Omental fat pad (tissue), 4 donors: ENCODE results near the gene PLA2G12B. TPM values are rescaled to one million over a fixed set of nuclear protein-coding genes. Genes with fewer than 3 reads are reported as not detected.

Experiments used
- ATAC-seq: fragments of 150-250 bp; one replicate; pipeline ENCODE4 v1.9.1; 2016; ENCODE audit warnings: mild to moderate bottlenecking, moderate library complexity; ENCODE audit not compliant: low FRiP score
- DNase-seq: peaks from one replicate; pipeline ENCODE4 v3.0.0-alpha.2; 2019; ENCODE audit warnings: low spot score
- total RNA-seq, 4 donors: library from RNA; depleted of rRNA; stranded (reverse); fragments of >200 nt; gene quantifications; one replicate each; pipeline ENCODE4 v1.1.0, GENCODE V29; 2016
- TF ChIP-seq, protein P1 (sequence below), 3 donors: fragments of 450-650 bp; IDR thresholded peaks; one replicate each; pipeline ENCODE4 v1.5.1; 2016 to 2017; ENCODE audit warnings: antibody characterized with exemption in 3 of 3, mild to moderate bottlenecking in 3 of 3, moderate library complexity in 2 of 3

The PLA2G12B gene
- total RNA-seq, 4 donors from 2014 or later: not detected

DNA sequence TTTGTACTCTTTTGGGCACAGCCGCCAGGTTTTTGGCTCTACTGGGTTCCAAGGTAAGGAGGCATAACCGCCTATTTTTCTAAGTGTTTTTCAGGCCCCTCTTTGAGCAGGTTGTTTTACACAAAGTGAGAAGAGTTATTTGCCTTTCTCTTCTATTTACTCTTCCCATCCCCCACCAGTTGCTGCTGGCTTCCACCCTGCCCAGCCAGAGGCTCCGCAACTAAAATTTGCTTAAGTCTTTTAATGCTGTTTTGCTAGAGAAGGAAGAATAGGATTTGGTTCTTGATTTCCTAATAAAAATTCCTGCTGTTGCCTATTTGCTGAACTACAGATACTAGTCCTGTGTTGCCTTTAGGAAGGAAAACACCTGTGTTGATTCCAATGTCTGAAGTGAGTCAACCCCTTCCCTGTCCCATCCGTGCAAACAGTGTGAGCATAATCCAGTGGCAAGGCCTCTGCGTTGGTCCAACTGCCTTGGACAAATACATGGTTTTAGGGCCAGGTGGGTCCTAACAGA is 1.9 kb downstream of the PLA2G12B start:
- DNase-seq (no peak), ATAC-seq (no peak)
- TF ChIP-seq, protein P1, sequence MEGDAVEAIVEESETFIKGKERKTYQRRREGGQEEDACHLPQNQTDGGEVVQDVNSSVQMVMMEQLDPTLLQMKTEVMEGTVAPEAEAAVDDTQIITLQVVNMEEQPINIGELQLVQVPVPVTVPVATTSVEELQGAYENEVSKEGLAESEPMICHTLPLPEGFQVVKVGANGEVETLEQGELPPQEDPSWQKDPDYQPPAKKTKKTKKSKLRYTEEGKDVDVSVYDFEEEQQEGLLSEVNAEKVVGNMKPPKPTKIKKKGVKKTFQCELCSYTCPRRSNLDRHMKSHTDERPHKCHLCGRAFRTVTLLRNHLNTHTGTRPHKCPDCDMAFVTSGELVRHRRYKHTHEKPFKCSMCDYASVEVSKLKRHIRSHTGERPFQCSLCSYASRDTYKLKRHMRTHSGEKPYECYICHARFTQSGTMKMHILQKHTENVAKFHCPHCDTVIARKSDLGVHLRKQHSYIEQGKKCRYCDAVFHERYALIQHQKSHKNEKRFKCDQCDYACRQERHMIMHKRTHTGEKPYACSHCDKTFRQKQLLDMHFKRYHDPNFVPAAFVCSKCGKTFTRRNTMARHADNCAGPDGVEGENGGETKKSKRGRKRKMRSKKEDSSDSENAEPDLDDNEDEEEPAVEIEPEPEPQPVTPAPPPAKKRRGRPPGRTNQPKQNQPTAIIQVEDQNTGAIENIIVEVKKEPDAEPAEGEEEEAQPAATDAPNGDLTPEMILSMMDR (IDR thresholded peaks at IDR 0.05): no peak

GRCh38 chr10:72952189-72952588 is 2.4 kb downstream of the PLA2G12B start:
- TF ChIP-seq, protein P1 (IDR thresholded peaks at IDR 0.05): no peak
- no peak for ATAC-seq

GRCh38 chr10:72951760-72952159 is 2.8 kb downstream of the PLA2G12B start:
- ATAC-seq (no peak), DNase-seq (no peak)
- TF ChIP-seq, protein P1 (IDR thresholded peaks at IDR 0.05): no peak

More at GRCh38 chr10:72952189-72952588, 2.4 kb downstream of the PLA2G12B start:
- no peak for DNase-seq

GRCh38 chr10:72948762-72949161 is 5.8 kb downstream of the PLA2G12B start:
- TF ChIP-seq, protein P1 (IDR thresholded peaks at IDR 0.05): no peak
- no peak for ATAC-seq
- DNase-seq: no peak

- TF ChIP-seq, protein P1 (IDR thresholded peaks at IDR 0.05): no peak
- DNase-seq (no peak), ATAC-seq (no peak)
These were observed 7.6 kb downstream of the PLA2G12B start for GRCh38 chr10:72946963-72947362.

GRCh38 chr10:72943498-72944234 is 10.9 kb downstream of the PLA2G12B start:
- DNase-seq (no peak), ATAC-seq (no peak)
- TF ChIP-seq, protein P1 (IDR thresholded peaks at IDR 0.05): no peak

DNA sequence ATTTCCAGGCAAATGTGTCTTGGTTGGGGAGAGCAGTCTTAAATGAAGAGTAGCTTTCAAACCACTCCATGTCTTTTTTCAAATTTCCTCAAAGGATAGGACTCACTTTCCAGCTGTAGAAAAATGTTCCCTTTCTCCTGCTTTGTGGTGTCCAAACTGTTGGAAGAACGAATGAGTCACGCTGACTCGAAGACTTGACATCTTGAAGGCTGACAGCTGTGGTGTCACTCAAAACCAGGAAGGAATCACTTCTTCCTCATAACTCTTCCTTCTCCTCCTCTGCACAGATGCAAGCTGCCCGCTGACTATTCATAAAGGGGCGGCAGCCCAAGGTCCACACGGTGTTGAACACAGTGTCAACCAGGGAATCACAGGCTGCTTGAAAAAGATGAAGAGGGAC is 19.2 kb downstream of the PLA2G12B start:
- DNase-seq (no peak), ATAC-seq (no peak)
- TF ChIP-seq, protein P1 (IDR thresholded peaks at IDR 0.05): no peak
